PC-3 (cell line): Measurements from ENCODE around the gene PTPRE.

ENCODE experiments used
- EZH2 ChIP-seq: fragments of 300-600 bp; sonication (generic); IDR thresholded peaks from one replicate; pipeline ENCODE4 v1.6.1; 2017; ENCODE audit warnings: antibody characterized with exemption, mild to moderate bottlenecking, low read length; ENCODE audit not compliant: unreplicated experiment
- EZH2phosphoT487 ChIP-seq: fragments of 300-600 bp; sonication (generic); IDR thresholded peaks from 2 replicates; pipeline ENCODE4 v1.6.1; 2018; ENCODE audit warnings: mild to moderate bottlenecking, antibody characterized with exemption, low read length, borderline replicate concordance
- TF ChIP-seq, protein P1 (sequence below): fragments of 300-600 bp; sonication (generic); conservative IDR thresholded peaks from 2 replicates; pipeline ENCODE4 v1.5.1; 2017; ENCODE audit warnings: antibody characterized with exemption, low read depth, mild to moderate bottlenecking, low read length

DNA sequence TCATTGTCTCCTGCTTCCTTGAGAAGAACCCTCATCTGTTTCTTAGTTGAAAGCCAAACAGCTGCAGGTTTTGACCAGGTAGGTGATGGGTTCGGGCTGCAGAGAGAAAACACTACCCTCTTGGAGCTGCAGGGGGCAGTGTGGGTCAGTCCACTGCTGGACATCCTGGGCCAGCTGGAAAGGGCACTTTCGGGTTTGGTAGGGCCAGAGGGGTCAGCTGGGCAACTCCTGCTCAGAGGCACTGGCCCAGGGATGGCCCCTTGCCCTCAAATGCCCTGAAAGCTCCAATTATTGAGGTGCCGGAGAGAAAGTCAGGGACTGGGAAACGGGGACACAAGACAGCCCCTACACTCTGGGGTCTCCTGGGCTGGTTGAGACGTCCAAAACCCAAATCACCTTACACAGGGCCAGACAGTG lies 128.7 kb downstream of the PTPRE start:
- TF ChIP-seq, protein P1, sequence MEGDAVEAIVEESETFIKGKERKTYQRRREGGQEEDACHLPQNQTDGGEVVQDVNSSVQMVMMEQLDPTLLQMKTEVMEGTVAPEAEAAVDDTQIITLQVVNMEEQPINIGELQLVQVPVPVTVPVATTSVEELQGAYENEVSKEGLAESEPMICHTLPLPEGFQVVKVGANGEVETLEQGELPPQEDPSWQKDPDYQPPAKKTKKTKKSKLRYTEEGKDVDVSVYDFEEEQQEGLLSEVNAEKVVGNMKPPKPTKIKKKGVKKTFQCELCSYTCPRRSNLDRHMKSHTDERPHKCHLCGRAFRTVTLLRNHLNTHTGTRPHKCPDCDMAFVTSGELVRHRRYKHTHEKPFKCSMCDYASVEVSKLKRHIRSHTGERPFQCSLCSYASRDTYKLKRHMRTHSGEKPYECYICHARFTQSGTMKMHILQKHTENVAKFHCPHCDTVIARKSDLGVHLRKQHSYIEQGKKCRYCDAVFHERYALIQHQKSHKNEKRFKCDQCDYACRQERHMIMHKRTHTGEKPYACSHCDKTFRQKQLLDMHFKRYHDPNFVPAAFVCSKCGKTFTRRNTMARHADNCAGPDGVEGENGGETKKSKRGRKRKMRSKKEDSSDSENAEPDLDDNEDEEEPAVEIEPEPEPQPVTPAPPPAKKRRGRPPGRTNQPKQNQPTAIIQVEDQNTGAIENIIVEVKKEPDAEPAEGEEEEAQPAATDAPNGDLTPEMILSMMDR = peak; percentile 74
- TF ChIP-seq EZH2phosphoT487 (no peak), EZH2 (no peak)
